Activated CD4-positive, alpha-beta T cell treated with anti-CD3 and anti-CD28 coated beads, Interleukin-2, amount 50 U/mL, for 24 hours (primary cell): ENCODE data around the gene SSH3.

Experiments used
- DNase-seq, 2 donors: peaks; one replicate each; pipeline ENCODE4 v3.0.0-alpha.2; 2020; ENCODE audit warnings: low read depth in 1 of 2, low spot score in 1 of 2

The SSH3 gene

GRCh38 chr11:67291481-67292381 lies 11.6 kb upstream of the SSH3 start:
- no peak for DNase-seq

GRCh38 chr11:67292671-67293070 lies 10.7 kb upstream of the SSH3 start:
- no peak for DNase-seq

GRCh38 chr11:67293090-67293489 lies 10.2 kb upstream of the SSH3 start:
- DNase-seq: no peak

- DNase-seq: no peak
Measured at GRCh38 chr11:67295846-67296245, 7.5 kb upstream of the SSH3 start.

GRCh38 chr11:67298786-67299185 lies 4.5 kb upstream of the SSH3 start:
- no peak for DNase-seq

- no peak for DNase-seq
Measured at GRCh38 chr11:67299471-67300191, 3.7 kb upstream of the SSH3 start.

- DNase-seq: no peak
Measured at GRCh38 chr11:67300256-67300755, 3.0 kb upstream of the SSH3 start.

- no peak for DNase-seq
Measured at GRCh38 chr11:67300756-67301312, 2.5 kb upstream of the SSH3 start.

- no peak for DNase-seq
Measured at GRCh38 chr11:67301313-67301921, 1.9 kb upstream of the SSH3 start.

GRCh38 chr11:67301951-67302516 lies 1.3 kb upstream of the SSH3 start:
- DNase-seq: no peak

- DNase-seq: no peak
Measured at GRCh38 chr11:67302571-67303131, 679 bp upstream of the SSH3 start.

- no peak for DNase-seq
Measured at GRCh38 chr11:67303835-67304411, 593 bp downstream of the SSH3 start.

GRCh38 chr11:67304511-67305113 lies 1.3 kb downstream of the SSH3 start:
- DNase-seq: no peak

GRCh38 chr11:67306769-67307544 lies 3.6 kb downstream of the SSH3 start:
- DNase-seq: no peak

GRCh38 chr11:67307545-67308001 lies 4.2 kb downstream of the SSH3 start:
- DNase-seq: no peak

GRCh38 chr11:67308031-67308866 lies 4.9 kb downstream of the SSH3 start:
- no peak for DNase-seq

- DNase-seq: no peak
Measured at GRCh38 chr11:67309166-67309565, 5.8 kb downstream of the SSH3 start.

GRCh38 chr11:67309661-67310061 lies 6.3 kb downstream of the SSH3 start:
- DNase-seq: no peak
